Natural killer cell (primary cell): Measurements from ENCODE around the gene GUCY1B1. TPM values are rescaled to one million over a fixed set of nuclear protein-coding genes. Genes with fewer than 3 reads are reported as not detected.

ENCODE experiments used
- ATAC-seq, 3 donors: fragments of 150-1000 bp in 2 of 3; fragments of 200-7000 bp in 1 of 3; cut with Tn5 transposase; 1 replicate in 1 of 3; 2 replicates in 2 of 3; pipeline ENCODE4 v1.10.0; 2021; ENCODE audit warnings: mild to moderate bottlenecking in 2 of 3, moderate library complexity in 2 of 3
- DNase-seq, 2 donors: peaks; one replicate each; pipeline versions ENCODE4 v3.0.0 to v3.0.0-alpha.2; 2013 to 2021; ENCODE audit warnings: mixed read lengths in 1 of 2
- H3K27ac ChIP-seq: one replicate; pipeline ENCODE4 v1.5.1; 2013; ENCODE audit warnings: mild to moderate bottlenecking, low read length
- H3K27me3 ChIP-seq: one replicate; pipeline ENCODE4 v1.6.1; 2013; ENCODE audit warnings: low read length; ENCODE audit not compliant: control insufficient read depth, insufficient read depth
- H3K36me3 ChIP-seq: one replicate; pipeline ENCODE4 v1.6.1; 2013; ENCODE audit warnings: low read length; ENCODE audit not compliant: control insufficient read depth, insufficient read depth
- H3K4me1 ChIP-seq: one replicate; pipeline ENCODE4 v1.6.1; 2013; ENCODE audit warnings: low read length; ENCODE audit not compliant: control insufficient read depth, insufficient read depth
- H3K4me3 ChIP-seq: one replicate; pipeline ENCODE4 v1.5.1; 2013; ENCODE audit warnings: low read length
- H3K9me3 ChIP-seq: one replicate; pipeline ENCODE4 v1.6.1; 2013; ENCODE audit warnings: low read length; ENCODE audit not compliant: control insufficient read depth, insufficient read depth
- H3K27ac Mint-ChIP-seq, 2 donors: one replicate each; pipeline ENCODE4 v1.8.0; 2022; ENCODE audit warnings: mild to moderate bottlenecking in 2 of 2, mixed read lengths in 2 of 2, moderate library complexity in 1 of 2
- H3K27me3 Mint-ChIP-seq, 2 donors: one replicate each; pipeline ENCODE4 v1.8.0; 2022; ENCODE audit warnings: low read depth in 2 of 2, mixed read lengths in 2 of 2
- H3K36me3 Mint-ChIP-seq: one replicate; pipeline ENCODE4 v1.8.0; 2022; ENCODE audit warnings: mixed read lengths
- H3K4me1 Mint-ChIP-seq, 2 donors: one replicate each; pipeline ENCODE4 v1.8.0; 2022; ENCODE audit warnings: mixed read lengths in 2 of 2
- H3K4me3 Mint-ChIP-seq: one replicate; pipeline ENCODE4 v1.8.0; 2022; ENCODE audit warnings: mild to moderate bottlenecking, moderate library complexity, mixed read lengths
- H3K9me3 Mint-ChIP-seq, 2 donors: one replicate each; pipeline ENCODE4 v1.8.0; 2022; ENCODE audit warnings: mixed read lengths in 2 of 2
- CTCF ChIP-seq: fragments of 200-600 bp; IDR thresholded peaks from one replicate; pipeline ENCODE4 v1.8.0; 2022; ENCODE audit warnings: antibody characterized with exemption
- WGBS: methylation state at CpG from one replicate; pipeline ENCODE4 v1.1.7; 2013; ENCODE audit warnings: missing lambda C conversion rate; ENCODE audit not compliant: insufficient coverage; 5-methylcytosine and 5-hydroxymethylcytosine counted together
- intact Hi-C: fragments of 100-400 bp; cut with micrococcal nuclease; formaldehyde crosslinking; loops from one replicate; pipeline ENCODE4 v1.14.2; 2022
- total RNA-seq, 4 donors: library from RNA; stranded (reverse); fragments of 120-200 nt in 1 of 4; gene quantifications; one replicate each; pipeline versions ENCODE4 v1.2.3 to v1.2.4, GENCODE V29; 2013 to 2022

GUCY1B1 gene
- total RNA-seq, 3 donors from 2014 or later (not counting 1 experiment from before 2014, with no cell fraction given): 2.1 to 4.0 (median 2.8) TPM

- Histone ChIP-seq H3K4me1 (no peaks in the 10 kb centered on the region), H3K27me3 (no peaks in the 10 kb centered on the region), H3K36me3 (no peaks in the 10 kb centered on the region), H3K9me3 (no peaks in the 10 kb centered on the region), H3K27ac (no peak overlapping the region), H3K4me3 (no peak overlapping the region)
- DNase-seq (no peak), ATAC-seq (no peak)
- Mint-ChIP-seq H3K9me3 (peaks cover 0 to 2% of the 10 kb centered on the region in 2 donors), H3K36me3 (no peaks in the 10 kb centered on the region), H3K27ac (no peak overlapping the region), H3K27me3 (peaks cover 23 to 29% of the 10 kb centered on the region in 2 donors), H3K4me3 (no peak overlapping the region), H3K4me1 (no peaks in the 10 kb centered on the region)
- intact Hi-C loops: no loop called here
- WGBS: 100% methylated on average over 1 of the region's 2 CpGs
- TF ChIP-seq CTCF: no peak
These were observed 59.8 kb downstream of the GUCY1B1 start for GRCh38 chr4:155818639-155819038.

GRCh38 chr4:155819066-155819465 lies 60.2 kb downstream of the GUCY1B1 start:
- peaks cover 0 to 2% of the 10 kb centered on the region in 2 donors for H3K9me3 Mint-ChIP-seq
- no peaks in the 10 kb centered on the region for H3K36me3 Mint-ChIP-seq
- Histone ChIP-seq H3K27me3 (no peaks in the 10 kb centered on the region), H3K36me3 (no peaks in the 10 kb centered on the region), H3K4me3 (no peak overlapping the region), H3K9me3 (no peaks in the 10 kb centered on the region), H3K4me1 (no peaks in the 10 kb centered on the region), H3K27ac (no peak overlapping the region)
- H3K4me1 Mint-ChIP-seq: no peaks in the 10 kb centered on the region
- WGBS: 75% methylated on average over 1 of the region's 1 CpG
- no peak for ATAC-seq
- no peak overlapping the region for H3K27ac Mint-ChIP-seq
- peaks cover 23 to 29% of the 10 kb centered on the region in 2 donors for H3K27me3 Mint-ChIP-seq
- no peak for TF ChIP-seq CTCF
- intact Hi-C loops: no loop called here
- no peak for DNase-seq
- H3K4me3 Mint-ChIP-seq: no peak overlapping the region

- 88% methylated on average over 1 of the region's 4 CpGs for WGBS
- Mint-ChIP-seq H3K27me3 (peaks cover 23 to 38% of the 10 kb centered on the region in 2 donors), H3K36me3 (no peaks in the 10 kb centered on the region), H3K4me3 (no peak overlapping the region), H3K9me3 (peaks cover 0 to 2% of the 10 kb centered on the region in 2 donors), H3K27ac (no peak overlapping the region), H3K4me1 (no peaks in the 10 kb centered on the region)
- no peak overlapping the region for H3K4me3 ChIP-seq
- TF ChIP-seq CTCF: no peak
- DNase-seq: no peak
- no peak overlapping the region for H3K27ac ChIP-seq
- H3K4me1 ChIP-seq: no peaks in the 10 kb centered on the region
- H3K27me3 ChIP-seq: no peaks in the 10 kb centered on the region
- no peaks in the 10 kb centered on the region for H3K36me3 ChIP-seq
- no peak for ATAC-seq
- intact Hi-C loops: no loop called here
- no peaks in the 10 kb centered on the region for H3K9me3 ChIP-seq
These were observed 62.2 kb downstream of the GUCY1B1 start for GRCh38 chr4:155820887-155821518.

- intact Hi-C loops: no loop called here
These were observed 63.8 kb downstream of the GUCY1B1 start for GRCh38 chr4:155822572-155822971.

More at GRCh38 chr4:155822572-155822971, 63.8 kb downstream of the GUCY1B1 start:
- no peaks in the 10 kb centered on the region for H3K4me1 Mint-ChIP-seq
- no peak overlapping the region for H3K4me3 Mint-ChIP-seq
- TF ChIP-seq CTCF: no peak
- no peak for ATAC-seq
- 66% methylated on average over 2 of the region's 3 CpGs for WGBS
- H3K27me3 Mint-ChIP-seq: peaks cover 22 to 38% of the 10 kb centered on the region in 2 donors
- H3K36me3 Mint-ChIP-seq: no peaks in the 10 kb centered on the region
- H3K27me3 ChIP-seq: no peaks in the 10 kb centered on the region
- no peaks in the 10 kb centered on the region for H3K4me1 ChIP-seq
- no peaks in the 10 kb centered on the region for H3K36me3 ChIP-seq
- H3K9me3 Mint-ChIP-seq: peaks cover 0 to 2% of the 10 kb centered on the region in 2 donors
- no peak for DNase-seq
- no peak overlapping the region for H3K27ac Mint-ChIP-seq
- no peaks in the 10 kb centered on the region for H3K9me3 ChIP-seq
- H3K27ac ChIP-seq: no peak overlapping the region
- H3K4me3 ChIP-seq: no peak overlapping the region
